ENCODE data around the gene C19orf44. TPM values are rescaled to one million over a fixed set of nuclear protein-coding genes. Genes with fewer than 3 reads are reported as not detected.

C19orf44 gene
- total and polyA plus RNA-seq, 2 of the 4 experiments (the other 2 are of a cell fraction), result 1.4 to 3.8 TPM

DNA sequence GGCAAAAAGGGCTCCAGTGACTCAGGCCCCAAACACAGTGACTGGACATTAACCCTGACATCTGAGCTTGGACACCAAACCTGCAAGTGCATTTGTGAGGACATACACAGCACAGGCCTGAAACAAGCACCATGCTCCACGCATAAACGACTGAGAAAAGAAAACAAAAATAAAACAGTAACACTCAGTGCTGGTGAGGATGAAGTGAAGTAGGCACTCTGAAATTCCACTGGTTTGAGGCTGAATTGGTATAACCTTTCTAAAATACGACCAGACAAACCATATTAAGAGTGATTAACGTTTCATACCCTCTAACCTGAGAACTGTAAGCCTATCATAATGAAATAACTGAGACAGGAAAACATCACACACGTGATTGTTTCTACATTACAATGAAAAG lies 70.5 kb downstream of the C19orf44 start:
- ATAC-seq (ENCODE audit: low read depth) (no peak), DNase-seq (no peak)
- peaks cover 33 to 64% of the 10 kb centered on the region in 2 experiments for H3K79me1 ChIP-seq (ENCODE audit: low read depth in 1 of 2, low read length in 2 of 2)
- no peaks in the 10 kb centered on the region for H3K9me3 ChIP-seq (ENCODE audit: control insufficient read depth, insufficient read depth, low read length)
- H3K36me3 ChIP-seq (ENCODE audit: control insufficient read depth, insufficient read depth, low read length), result peaks cover 48% of the 10 kb centered on the region
- H3K18ac ChIP-seq (ENCODE audit: low read depth, low read length), result no peak overlapping the region
- H3K4ac ChIP-seq (ENCODE audit: low read depth, low read length), result no peak overlapping the region
- TF ChIP-seq, protein P1, sequence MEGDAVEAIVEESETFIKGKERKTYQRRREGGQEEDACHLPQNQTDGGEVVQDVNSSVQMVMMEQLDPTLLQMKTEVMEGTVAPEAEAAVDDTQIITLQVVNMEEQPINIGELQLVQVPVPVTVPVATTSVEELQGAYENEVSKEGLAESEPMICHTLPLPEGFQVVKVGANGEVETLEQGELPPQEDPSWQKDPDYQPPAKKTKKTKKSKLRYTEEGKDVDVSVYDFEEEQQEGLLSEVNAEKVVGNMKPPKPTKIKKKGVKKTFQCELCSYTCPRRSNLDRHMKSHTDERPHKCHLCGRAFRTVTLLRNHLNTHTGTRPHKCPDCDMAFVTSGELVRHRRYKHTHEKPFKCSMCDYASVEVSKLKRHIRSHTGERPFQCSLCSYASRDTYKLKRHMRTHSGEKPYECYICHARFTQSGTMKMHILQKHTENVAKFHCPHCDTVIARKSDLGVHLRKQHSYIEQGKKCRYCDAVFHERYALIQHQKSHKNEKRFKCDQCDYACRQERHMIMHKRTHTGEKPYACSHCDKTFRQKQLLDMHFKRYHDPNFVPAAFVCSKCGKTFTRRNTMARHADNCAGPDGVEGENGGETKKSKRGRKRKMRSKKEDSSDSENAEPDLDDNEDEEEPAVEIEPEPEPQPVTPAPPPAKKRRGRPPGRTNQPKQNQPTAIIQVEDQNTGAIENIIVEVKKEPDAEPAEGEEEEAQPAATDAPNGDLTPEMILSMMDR (conservative IDR thresholded peaks at IDR 0.05; ENCODE audit: low read depth, low read length), result no peak
- no peak for TF ChIP-seq BHLHE40 (IDR thresholded peaks at IDR 0.05; ENCODE audit: low read depth, low read length)
- TF ChIP-seq CEBPB (IDR thresholded peaks at IDR 0.05; ENCODE audit: low read depth, low read length), result no peak
- no peak for TF ChIP-seq FOS (IDR thresholded peaks at IDR 0.05; ENCODE audit: low read depth, low read length)
- H2AFZ ChIP-seq (replicated peaks; ENCODE audit: low read length, poor library complexity), result no peak overlapping the region
- ChIA-PET CTCF (no interaction called here), POLR2A (ENCODE audit: unreplicated experiment) (no interaction called here)
- no peak overlapping the region for H3K23ac ChIP-seq (ENCODE audit: low read depth, low read length)
- no peak overlapping the region for H4K91ac ChIP-seq (ENCODE audit: insufficient read depth, low read depth, low read length)
- dilution Hi-C loops (cut with HindIII; ENCODE audit: low sequenced_read_pairs, unreplicated experiment), result no loop called here
- peaks cover 13% of the 10 kb centered on the region for H3K9me1 ChIP-seq (ENCODE audit: insufficient read depth, low read length)
- H3K4me3 ChIP-seq (ENCODE audit: insufficient read depth, low read depth, low read length), result no peak overlapping the region
- no peak overlapping the region for H4K5ac ChIP-seq (ENCODE audit: low read depth, low read length)
- H3K14ac ChIP-seq (replicated peaks; ENCODE audit: low read depth, low read length), result no peak overlapping the region
- no peak overlapping the region for H2BK20ac ChIP-seq (ENCODE audit: low read depth, low read length)
- BruUV-seq (replicated peaks), result no TSS peak
- no peaks in the 10 kb centered on the region for H3K27me3 ChIP-seq (ENCODE audit: control insufficient read depth, insufficient read depth, low read length)
- no CpG with 5 or more reads among the region's 5 CpGs for WGBS, 2 experiments (ENCODE audit: extremely low coverage in 2 of 2, insufficient read length in 1 of 2)
- no peak overlapping the region for H3K27ac ChIP-seq (ENCODE audit: insufficient read depth, low read length)
- H2BK15ac ChIP-seq (ENCODE audit: low read depth, low read length), result no peak overlapping the region
- no peak overlapping the region for H2BK120ac ChIP-seq (ENCODE audit: low read depth, low read length)
- no peak overlapping the region for H4K8ac ChIP-seq (ENCODE audit: low read depth in 2 of 2, low read length in 2 of 2)
- intact Hi-C loops (cut with micrococcal nuclease), result no loop called here
- H3K56ac ChIP-seq (ENCODE audit: extremely low read depth, insufficient read depth, low read length), result no peak overlapping the region
- no peak overlapping the region for H2BK5ac ChIP-seq (ENCODE audit: low read depth, low read length, poor library complexity, severe bottlenecking)
- no peak overlapping the region for H3K9ac ChIP-seq (ENCODE audit: low read depth, low read length)
- no peak overlapping the region for H2AK5ac ChIP-seq (ENCODE audit: low read depth, low read length)
- peaks cover 5% of the 10 kb centered on the region for H3K4me1 ChIP-seq (ENCODE audit: control insufficient read depth, insufficient read depth, low read length)
- no peak overlapping the region for H3K4me2 ChIP-seq (ENCODE audit: low read depth, low read length)
- H2AK9ac ChIP-seq (replicated peaks; ENCODE audit: low read depth, low read length, poor library complexity), result no peak overlapping the region
- in situ Hi-C loops (cut with MboI; ENCODE audit: low sequenced_read_pairs), result no loop called here
- H4K20me1 ChIP-seq (ENCODE audit: insufficient read depth, low read length), result peaks cover 9% of the 10 kb centered on the region

Data from IMR-90 (cell line).